ENCODE measurements around the gene SYVN1.

- no peak for TF ChIP-seq POLR2A (IDR thresholded peaks at IDR 0.05; ENCODE audit: low read length)
- TF ChIP-seq GATA1 (IDR thresholded peaks at IDR 0.05; ENCODE audit: low read depth, low read length), result no peak
These were observed 13.5 kb downstream of the SYVN1 start for GRCh38 chr11:65120831-65121230.

All from erythroblast (primary cell).